Nephron progenitor cell (in vitro differentiated cells): ENCODE measurements around the gene AFAP1.

ENCODE experiments used
- DNase-seq: peaks from one replicate; pipeline ENCODE4 v3.0.0; 2021
- H3K27ac Mint-ChIP-seq: 2 replicates; pipeline ENCODE4 v1.8.0; 2021; ENCODE audit warnings: mild to moderate bottlenecking, moderate library complexity, mixed read lengths
- H3K27me3 Mint-ChIP-seq: 2 replicates; pipeline ENCODE4 v1.8.0; 2021; ENCODE audit warnings: mild to moderate bottlenecking, low read depth, mixed read lengths; ENCODE audit not compliant: poor library complexity
- H3K36me3 Mint-ChIP-seq: 2 replicates; pipeline ENCODE4 v1.8.0; 2021; ENCODE audit warnings: low read depth, mixed read lengths
- H3K4me1 Mint-ChIP-seq: 2 replicates; pipeline ENCODE4 v1.8.0; 2021; ENCODE audit warnings: mixed read lengths
- H3K4me3 Mint-ChIP-seq: 2 replicates; pipeline ENCODE4 v1.8.0; 2021; ENCODE audit warnings: mild to moderate bottlenecking, moderate library complexity, mixed read lengths
- H3K9me3 Mint-ChIP-seq: 2 replicates; pipeline ENCODE4 v1.8.0; 2021; ENCODE audit warnings: mild to moderate bottlenecking, moderate library complexity, mixed read lengths
- TF ChIP-seq, protein P1 (sequence below): fragments of 200-600 bp; sonication (generic); IDR thresholded peaks from 2 replicates; pipeline ENCODE4 v1.5.0; 2021; ENCODE audit warnings: antibody characterized with exemption

Gene AFAP1

DNA sequence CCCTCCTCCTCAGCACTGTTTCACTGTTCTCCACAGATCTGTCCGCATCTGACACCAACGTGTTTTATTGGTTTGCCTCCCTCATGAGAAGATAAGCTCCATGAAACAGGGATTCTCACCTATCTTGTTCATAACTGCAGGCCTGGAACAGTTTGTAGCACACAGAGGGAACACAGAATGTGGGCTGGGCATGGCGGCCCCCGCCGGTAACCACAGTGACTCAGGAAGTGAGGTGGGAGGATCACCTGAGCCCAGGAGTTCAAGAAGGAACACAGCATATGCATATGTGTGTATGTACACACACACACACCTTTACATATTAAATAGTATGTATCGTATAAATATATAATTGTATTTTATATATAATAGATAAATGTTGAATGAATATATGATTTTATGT is 168.6 kb downstream of the AFAP1 start:
- Mint-ChIP-seq H3K9me3 (no peaks in the 10 kb centered on the region), H3K27ac (no peak overlapping the region), H3K27me3 (no peaks in the 10 kb centered on the region), H3K4me3 (no peak overlapping the region), H3K4me1 (peaks cover 60% of the 10 kb centered on the region), H3K36me3 (peaks cover 77% of the 10 kb centered on the region)
- TF ChIP-seq, protein P1, sequence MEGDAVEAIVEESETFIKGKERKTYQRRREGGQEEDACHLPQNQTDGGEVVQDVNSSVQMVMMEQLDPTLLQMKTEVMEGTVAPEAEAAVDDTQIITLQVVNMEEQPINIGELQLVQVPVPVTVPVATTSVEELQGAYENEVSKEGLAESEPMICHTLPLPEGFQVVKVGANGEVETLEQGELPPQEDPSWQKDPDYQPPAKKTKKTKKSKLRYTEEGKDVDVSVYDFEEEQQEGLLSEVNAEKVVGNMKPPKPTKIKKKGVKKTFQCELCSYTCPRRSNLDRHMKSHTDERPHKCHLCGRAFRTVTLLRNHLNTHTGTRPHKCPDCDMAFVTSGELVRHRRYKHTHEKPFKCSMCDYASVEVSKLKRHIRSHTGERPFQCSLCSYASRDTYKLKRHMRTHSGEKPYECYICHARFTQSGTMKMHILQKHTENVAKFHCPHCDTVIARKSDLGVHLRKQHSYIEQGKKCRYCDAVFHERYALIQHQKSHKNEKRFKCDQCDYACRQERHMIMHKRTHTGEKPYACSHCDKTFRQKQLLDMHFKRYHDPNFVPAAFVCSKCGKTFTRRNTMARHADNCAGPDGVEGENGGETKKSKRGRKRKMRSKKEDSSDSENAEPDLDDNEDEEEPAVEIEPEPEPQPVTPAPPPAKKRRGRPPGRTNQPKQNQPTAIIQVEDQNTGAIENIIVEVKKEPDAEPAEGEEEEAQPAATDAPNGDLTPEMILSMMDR, result no peak
- no peak for DNase-seq

DNA sequence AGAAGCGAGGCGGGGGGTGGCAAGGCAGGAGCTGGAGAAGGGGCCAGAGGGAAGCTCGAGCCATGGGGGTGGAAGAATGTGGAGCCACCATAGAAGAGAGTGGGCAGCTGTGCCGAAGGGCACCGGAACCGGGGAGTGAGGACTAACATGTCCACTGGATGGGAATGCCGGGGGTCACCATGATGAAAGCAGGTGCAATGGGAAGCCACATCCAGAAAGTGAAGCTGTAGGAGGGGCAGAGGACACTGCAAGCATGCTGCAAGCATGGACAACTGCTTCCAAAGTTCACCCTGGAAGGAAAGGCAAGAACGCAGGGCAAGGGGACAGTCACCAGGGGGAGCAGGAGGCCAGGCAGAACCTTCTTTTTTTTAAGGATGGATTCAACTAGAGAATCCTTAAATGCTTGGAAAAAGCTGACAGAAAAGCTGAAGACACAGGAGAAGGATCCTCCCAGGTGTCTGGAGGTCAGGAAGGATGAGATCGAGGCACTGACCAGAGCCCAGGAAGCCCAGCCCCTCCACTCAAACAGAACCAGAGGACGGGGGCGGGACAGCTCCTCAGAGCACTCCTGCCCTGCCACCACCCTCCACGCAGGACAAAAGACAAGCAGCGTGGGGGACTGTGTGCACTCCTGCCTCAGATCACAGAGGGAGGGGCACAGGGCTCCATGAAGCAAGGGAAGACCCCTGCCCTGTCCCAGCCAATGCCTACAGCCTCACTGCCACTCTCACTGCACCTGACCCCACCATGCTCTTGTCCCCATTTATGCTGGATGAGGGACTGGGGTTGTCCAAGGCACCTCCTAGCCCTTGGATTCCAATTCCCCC is 169.2 kb downstream of the AFAP1 start:
- DNase-seq, result no peak
- H3K36me3 Mint-ChIP-seq, result peaks cover 83% of the 10 kb centered on the region
- H3K27me3 Mint-ChIP-seq, result no peaks in the 10 kb centered on the region
- H3K9me3 Mint-ChIP-seq, result no peaks in the 10 kb centered on the region
- H3K4me1 Mint-ChIP-seq, result peaks cover 64% of the 10 kb centered on the region
- TF ChIP-seq, protein P1, result peak; percentile 44
- peak overlapping the region; percentile 64 for H3K27ac Mint-ChIP-seq
- H3K4me3 Mint-ChIP-seq, result no peak overlapping the region

DNA sequence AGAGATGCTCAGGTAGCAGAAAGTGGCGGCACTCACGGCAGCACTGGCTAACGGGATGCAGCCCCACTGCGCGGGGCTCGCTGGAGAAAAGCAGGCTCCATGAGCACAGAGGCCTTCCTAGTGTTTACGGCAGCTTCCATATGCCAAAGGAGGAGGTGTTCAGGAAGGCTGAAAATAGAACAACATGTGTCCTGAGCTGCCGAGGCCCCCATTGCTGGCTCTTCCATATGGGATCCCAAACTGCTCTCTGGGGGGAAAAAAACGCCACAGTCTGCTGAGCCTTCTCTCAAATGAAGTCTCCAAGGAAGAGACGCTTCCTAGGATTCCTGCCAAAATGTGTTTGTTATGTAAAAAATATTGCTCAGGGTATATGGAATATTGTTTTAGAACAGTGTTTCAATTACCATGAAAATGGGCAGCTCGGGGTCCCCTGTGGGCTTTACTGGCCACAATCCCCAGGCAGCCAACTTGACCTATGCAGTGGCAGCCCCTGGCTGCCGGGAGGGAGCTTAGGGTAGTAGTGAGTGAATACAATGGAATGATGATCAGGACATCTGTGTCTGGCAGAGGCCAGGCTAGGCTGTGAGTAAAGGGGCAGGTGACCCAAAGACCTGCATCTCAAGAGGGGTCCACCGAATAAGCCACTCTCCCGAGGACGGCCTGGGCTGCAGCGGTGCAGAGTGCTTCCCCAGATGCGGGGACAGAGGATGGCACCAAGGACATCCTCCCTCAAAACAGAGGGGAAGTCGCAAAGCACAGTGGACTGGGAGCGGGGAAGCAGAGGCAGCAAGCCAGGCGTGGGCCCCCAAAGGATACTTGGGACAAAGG is 170.1 kb downstream of the AFAP1 start:
- Mint-ChIP-seq H3K27me3 (no peaks in the 10 kb centered on the region), H3K27ac (peak overlapping the region; percentile 72), H3K9me3 (no peaks in the 10 kb centered on the region), H3K4me1 (peaks cover 63% of the 10 kb centered on the region), H3K4me3 (no peak overlapping the region), H3K36me3 (peaks cover 84% of the 10 kb centered on the region)
- no peak for DNase-seq
- TF ChIP-seq, protein P1, result no peak

DNA sequence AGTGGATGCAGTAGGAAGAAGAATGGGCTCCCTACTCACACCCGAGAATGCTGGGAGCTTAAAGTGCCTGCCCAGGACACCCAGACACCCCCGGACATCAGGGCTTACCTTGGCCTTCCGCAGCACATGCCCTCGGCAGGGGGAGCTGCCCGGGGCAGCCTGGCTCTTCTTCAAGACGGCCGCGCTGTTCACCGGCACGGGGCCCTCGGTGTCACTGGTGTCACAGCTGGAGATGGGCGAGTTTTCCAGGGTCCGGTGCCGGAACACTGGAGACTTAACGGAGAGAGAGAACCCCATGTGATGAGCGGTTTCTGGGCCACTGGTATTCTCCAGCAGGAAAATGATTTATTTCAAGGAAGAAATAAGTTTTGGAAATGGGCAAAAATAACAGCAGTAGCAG is 170.9 kb downstream of the AFAP1 start:
- H3K4me3 Mint-ChIP-seq, result no peak overlapping the region

DNA sequence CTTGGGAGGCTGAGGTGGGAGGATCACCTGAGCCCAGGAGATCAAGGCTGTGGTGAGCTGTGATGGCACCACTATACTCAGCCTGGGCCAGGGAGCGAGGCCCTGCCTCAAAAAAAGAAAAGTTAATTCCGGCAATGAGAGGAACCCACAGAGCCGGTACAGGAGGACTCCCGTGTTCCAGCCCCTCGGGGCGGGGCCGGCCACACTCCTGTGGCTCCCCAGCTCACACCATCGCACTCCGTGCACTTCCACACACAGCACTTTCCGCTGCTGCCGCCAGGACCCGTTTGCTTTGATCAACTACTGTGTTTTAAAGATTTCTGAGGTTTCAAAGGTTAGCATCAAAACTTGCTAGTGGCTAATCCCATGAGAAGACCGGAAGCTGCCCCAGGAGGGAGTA is 171.7 kb downstream of the AFAP1 start:
- TF ChIP-seq, protein P1, result no peak
- no peak overlapping the region for H3K4me3 Mint-ChIP-seq
- DNase-seq, result no peak
- H3K9me3 Mint-ChIP-seq, result no peaks in the 10 kb centered on the region
- H3K27ac Mint-ChIP-seq, result no peak overlapping the region
- H3K27me3 Mint-ChIP-seq, result no peaks in the 10 kb centered on the region
- H3K36me3 Mint-ChIP-seq, result peaks cover 81% of the 10 kb centered on the region
- H3K4me1 Mint-ChIP-seq, result peaks cover 62% of the 10 kb centered on the region

More for the DNA sequence above, 170.9 kb downstream of the AFAP1 start:
- Mint-ChIP-seq H3K4me1 (peaks cover 63% of the 10 kb centered on the region), H3K27ac (no peak overlapping the region), H3K27me3 (no peaks in the 10 kb centered on the region), H3K36me3 (peaks cover 83% of the 10 kb centered on the region), H3K9me3 (no peaks in the 10 kb centered on the region)
- TF ChIP-seq, protein P1, result no peak
- DNase-seq, result no peak
